Spleen (tissue), 11 donors: Measurements from ENCODE around the gene RFX4. TPM values are rescaled to one million over a fixed set of nuclear protein-coding genes. Genes with fewer than 3 reads are reported as not detected.
A peak's percentile ranks its signal among the peaks of the same experiment; 100 is the strongest.

Experiments used
- DNase-seq: peaks from one replicate; pipeline ENCODE4 v3.0.0-alpha.2; 2020
- H3K27ac ChIP-seq, 8 donors: fragments of 200-600 bp; sonication (generic) in 7 of 8; 1 replicate in 4 of 8; 2 replicates in 4 of 8; pipeline versions ENCODE4 v1.5.0 to v1.8.0; 2016 to 2021; ENCODE audit warnings: inconsistent platforms in 4 of 8, mild to moderate bottlenecking in 4 of 8, moderate library complexity in 1 of 8
- H3K27me3 ChIP-seq, 7 donors: fragments of 200-600 bp; sonication (generic) in 6 of 7; replicated peaks in 1 of 7; 1 replicate in 4 of 7; 2 replicates in 3 of 7; pipeline versions ENCODE4 v1.5.0 to v1.8.0; 2016 to 2021; ENCODE audit warnings: inconsistent platforms in 3 of 7, mild to moderate bottlenecking in 1 of 7
- H3K36me3 ChIP-seq, 6 donors: fragments of 200-600 bp; sonication (generic) in 5 of 6; 1 replicate in 4 of 6; 2 replicates in 2 of 6; pipeline versions ENCODE4 v1.5.0 to v1.8.0; 2016 to 2021; ENCODE audit warnings: inconsistent platforms in 2 of 6
- H3K4me1 ChIP-seq, 6 donors: fragments of 200-600 bp; sonication (generic) in 5 of 6; 1 replicate in 3 of 6; 2 replicates in 3 of 6; pipeline versions ENCODE4 v1.5.0 to v1.8.0; 2016 to 2021; ENCODE audit warnings: inconsistent platforms in 3 of 6
- H3K4me3 ChIP-seq, 8 donors: fragments of 200-600 bp; sonication (generic) in 7 of 8; 1 replicate in 4 of 8; 2 replicates in 4 of 8; pipeline versions ENCODE4 v1.5.0 to v1.8.0; 2016 to 2021; ENCODE audit warnings: inconsistent platforms in 4 of 8, mild to moderate bottlenecking in 4 of 8, moderate library complexity in 2 of 8
- H3K9me3 ChIP-seq, 8 donors: fragments of 200-600 bp; sonication (generic) in 7 of 8; 1 replicate in 4 of 8; 2 replicates in 4 of 8; pipeline versions ENCODE4 v1.5.0 to v1.8.0; 2016 to 2021; ENCODE audit warnings: inconsistent platforms in 4 of 8
- POLR2A ChIP-seq, 3 donors: fragments of 450-650 bp; IDR thresholded peaks; one replicate each; pipeline ENCODE4 v1.5.1; 2017; ENCODE audit warnings: antibody characterized with exemption in 3 of 3, mild to moderate bottlenecking in 1 of 3
- POLR2AphosphoS5 ChIP-seq, 3 donors: sonication (generic); formaldehyde crosslinking; IDR thresholded peaks; one replicate each; pipeline ENCODE4 v1.5.1; 2017; ENCODE audit warnings: antibody characterized with exemption in 3 of 3
- WGBS, 5 donors: extraction: QIAGEN DNeasy Blood & Tissue Kit in 3 of 5; methylation state at CpG; one replicate each; pipeline versions ENCODE4 v1.1.5 to v1.1.7; 2013 to 2018; 5-methylcytosine and 5-hydroxymethylcytosine counted together
- intact Hi-C: fragments of 100-400 bp; cut with DNase I; formaldehyde crosslinking; loops from one replicate; pipeline ENCODE4 v1.15.0; 2023; ENCODE audit warnings: low total_unique reads
- polyA plus RNA-seq, 3 donors: library from polyadenylated mRNA; stranded (reverse); fragments of 200-250 nt; gene quantifications; one replicate each; pipeline ENCODE4 v1.2.1, GENCODE V29; 2013
- total RNA-seq, 7 donors: library from RNA; depleted of rRNA in 3 of 7; stranded (reverse); fragments of >200 nt in 3 of 7; fragmentation: NEBNext Ultra II Directional in 4 of 7; extraction: Animal tissue kit (Norgen Biotek cat#: 25700) in 4 of 7; gene quantifications; one replicate each; pipeline versions ENCODE4 v1.1.0 to v1.2.1, GENCODE V29; 2016 to 2021
- TF ChIP-seq, protein P1 (sequence below), 11 experiments: fragments of 200-600 bp in 7 of 11; fragments of 450-650 bp in 4 of 11; sonication (generic) in 4 of 11; IDR thresholded peaks in 8 of 11; conservative IDR thresholded peaks in 3 of 11; 1 replicate in 7 of 11; 2 replicates in 4 of 11; pipeline versions ENCODE4 v1.4.0 to v1.8.0; 2016 to 2021; ENCODE audit warnings: antibody characterized with exemption in 11 of 11, inconsistent platforms in 4 of 11, mild to moderate bottlenecking in 1 of 11
- donor health status: healthy with polysubstance abuse.
- donor health status: DM: no; HTN: no; CAD: no; lungs with moderate emphysema.
- donor health status: DM: no; HTN: no; CAD: no.
- donor health status: Bipolar disorder and iron deficiency.
- donor health status: healthy.
- donor health status: DM: no; HTN: no; CAD: no.
- donor health status: DM: yes; HTN: yes; CAD: no.

RFX4 gene
- total and polyA plus RNA-seq, 10 donors: not detected

DNA sequence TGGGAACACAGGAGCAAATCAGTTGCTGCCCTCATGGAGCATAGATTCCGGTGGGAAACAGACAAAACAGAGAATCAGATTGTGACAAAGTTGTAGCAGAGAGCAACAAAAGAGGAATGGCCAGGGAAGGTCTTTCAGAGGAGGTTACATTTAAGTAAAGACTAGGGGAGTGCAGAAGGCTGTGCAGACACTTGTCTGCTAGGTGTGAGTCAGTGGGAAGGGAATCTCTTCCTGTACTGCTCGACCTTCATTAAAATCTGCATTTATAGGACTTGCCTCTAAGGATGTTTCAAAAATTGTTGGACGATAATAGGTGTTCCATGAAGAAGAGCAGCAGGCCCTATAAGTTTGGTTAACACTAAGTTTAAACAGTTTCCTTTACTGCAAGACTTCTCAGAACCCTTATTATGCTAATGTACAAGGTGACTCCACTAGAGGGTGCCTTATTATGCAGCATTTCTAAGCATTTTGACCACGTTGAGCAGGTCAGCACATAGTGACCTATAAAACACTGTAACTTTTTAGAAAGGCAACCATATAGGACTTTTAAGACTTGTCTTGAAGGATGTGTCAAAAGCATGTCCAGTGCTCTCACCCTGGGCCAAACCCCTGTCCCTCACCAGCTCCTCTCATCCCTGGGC is 99.9 kb downstream of the RFX4 start:
- Histone ChIP-seq H3K36me3 (no peaks in the 10 kb centered on the region), H3K27ac (no peak overlapping the region), H3K9me3 (no peaks in the 10 kb centered on the region), H3K4me1 (no peaks in the 10 kb centered on the region), H3K27me3 (peaks cover 0 to 7% (median 0%) of the 10 kb centered on the region in 7 donors), H3K4me3 (no peak overlapping the region)
- no peak for DNase-seq
- 58 to 70% (median 61%) methylated on average over 4 of the region's 4 CpGs for WGBS, 5 donors
- intact Hi-C loops: no loop called here
- TF ChIP-seq, protein P1, sequence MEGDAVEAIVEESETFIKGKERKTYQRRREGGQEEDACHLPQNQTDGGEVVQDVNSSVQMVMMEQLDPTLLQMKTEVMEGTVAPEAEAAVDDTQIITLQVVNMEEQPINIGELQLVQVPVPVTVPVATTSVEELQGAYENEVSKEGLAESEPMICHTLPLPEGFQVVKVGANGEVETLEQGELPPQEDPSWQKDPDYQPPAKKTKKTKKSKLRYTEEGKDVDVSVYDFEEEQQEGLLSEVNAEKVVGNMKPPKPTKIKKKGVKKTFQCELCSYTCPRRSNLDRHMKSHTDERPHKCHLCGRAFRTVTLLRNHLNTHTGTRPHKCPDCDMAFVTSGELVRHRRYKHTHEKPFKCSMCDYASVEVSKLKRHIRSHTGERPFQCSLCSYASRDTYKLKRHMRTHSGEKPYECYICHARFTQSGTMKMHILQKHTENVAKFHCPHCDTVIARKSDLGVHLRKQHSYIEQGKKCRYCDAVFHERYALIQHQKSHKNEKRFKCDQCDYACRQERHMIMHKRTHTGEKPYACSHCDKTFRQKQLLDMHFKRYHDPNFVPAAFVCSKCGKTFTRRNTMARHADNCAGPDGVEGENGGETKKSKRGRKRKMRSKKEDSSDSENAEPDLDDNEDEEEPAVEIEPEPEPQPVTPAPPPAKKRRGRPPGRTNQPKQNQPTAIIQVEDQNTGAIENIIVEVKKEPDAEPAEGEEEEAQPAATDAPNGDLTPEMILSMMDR (IDR thresholded peaks at IDR 0.05 in 8 of 11, conservative IDR thresholded peaks at IDR 0.05 in 3 of 11): peak in 1 of 11 experiments; percentile 7
- TF ChIP-seq POLR2AphosphoS5 (IDR thresholded peaks at IDR 0.05) (no peak), POLR2A (IDR thresholded peaks at IDR 0.05) (no peak)

DNA sequence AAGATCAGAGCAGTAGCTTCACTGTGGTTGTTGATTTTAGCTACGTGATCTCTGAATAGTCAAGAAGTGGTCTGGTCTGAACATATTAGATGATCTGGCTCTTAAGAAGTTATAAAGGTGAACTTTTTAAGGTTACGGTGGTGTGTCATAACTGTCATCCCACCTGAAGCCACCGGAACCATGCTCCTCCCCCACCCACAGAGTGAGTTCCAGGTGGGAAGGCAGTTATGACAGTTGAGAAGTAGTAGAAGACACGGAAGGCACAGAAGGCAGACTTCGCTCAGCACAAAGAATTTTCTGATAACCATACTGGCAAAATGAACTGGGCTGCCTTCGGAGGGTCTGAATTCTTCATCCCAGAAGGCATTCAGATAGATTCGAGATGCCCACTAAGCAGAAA is 101.7 kb downstream of the RFX4 start:
- H3K27ac ChIP-seq: no peak overlapping the region
- no peak for TF ChIP-seq POLR2A (IDR thresholded peaks at IDR 0.05)

DNA sequence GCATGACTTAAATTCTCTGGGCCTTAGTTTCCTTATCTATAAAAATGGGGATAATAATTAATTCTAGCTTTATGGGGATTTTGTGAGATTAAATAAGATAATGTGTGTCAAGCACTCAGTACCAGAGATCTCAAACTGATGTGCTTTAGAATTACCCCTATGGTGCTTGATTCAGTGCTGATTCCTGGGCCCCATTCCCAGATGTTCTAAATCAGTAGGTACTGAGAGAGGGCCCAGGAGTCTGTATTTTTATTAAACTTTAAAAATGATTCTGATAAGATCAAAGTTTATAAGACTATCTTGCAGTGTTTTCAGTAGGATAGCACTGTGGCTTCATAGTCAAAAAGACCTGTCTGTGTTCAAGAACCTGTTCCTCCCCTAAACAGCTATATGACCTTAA is 102.6 kb downstream of the RFX4 start:
- Histone ChIP-seq H3K36me3 (no peaks in the 10 kb centered on the region), H3K4me1 (no peaks in the 10 kb centered on the region), H3K27me3 (peaks cover 0 to 4% (median 0%) of the 10 kb centered on the region in 7 donors), H3K4me3 (no peak overlapping the region), H3K27ac (no peak overlapping the region), H3K9me3 (no peaks in the 10 kb centered on the region)
- intact Hi-C loops: no loop called here
- DNase-seq: no peak
- TF ChIP-seq, protein P1 (IDR thresholded peaks at IDR 0.05 in 8 of 11, conservative IDR thresholded peaks at IDR 0.05 in 3 of 11): no peak
- TF ChIP-seq POLR2A (IDR thresholded peaks at IDR 0.05) (no peak), POLR2AphosphoS5 (IDR thresholded peaks at IDR 0.05) (no peak)

More for the DNA sequence above, 101.7 kb downstream of the RFX4 start:
- no peak for DNase-seq
- Histone ChIP-seq H3K9me3 (no peaks in the 10 kb centered on the region), H3K36me3 (no peaks in the 10 kb centered on the region), H3K4me3 (no peak overlapping the region), H3K4me1 (no peaks in the 10 kb centered on the region), H3K27me3 (peaks cover 0 to 7% (median 0%) of the 10 kb centered on the region in 7 donors)
- intact Hi-C loops: no loop called here
- WGBS, 5 donors: 79 to 92% (median 81%) methylated on average over 7 of the region's 7 CpGs

DNA sequence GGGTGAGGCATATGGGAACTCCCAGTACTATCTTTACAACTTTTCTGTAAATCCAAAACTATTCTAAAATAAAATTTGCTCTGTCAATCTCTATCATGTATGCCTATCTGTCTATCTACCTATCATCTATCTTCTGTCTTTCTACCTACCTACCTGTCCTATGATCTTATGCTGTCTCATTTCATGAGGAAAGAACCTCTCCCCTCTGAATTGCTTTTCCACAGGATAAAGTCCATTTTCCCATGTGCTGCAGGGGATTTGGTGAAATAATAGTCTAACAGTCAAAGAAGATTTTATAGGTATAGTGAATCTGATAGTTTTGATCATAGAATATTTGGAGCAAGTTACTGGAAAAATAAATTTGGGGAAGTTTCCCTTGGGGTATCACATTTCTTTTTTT is 104.9 kb downstream of the RFX4 start:
- Histone ChIP-seq H3K36me3 (no peaks in the 10 kb centered on the region), H3K9me3 (no peaks in the 10 kb centered on the region), H3K27me3 (no peaks in the 10 kb centered on the region), H3K4me1 (no peaks in the 10 kb centered on the region), H3K27ac (no peak overlapping the region), H3K4me3 (no peak overlapping the region)
- no peak for DNase-seq
- intact Hi-C loops: no loop called here
- TF ChIP-seq POLR2A (IDR thresholded peaks at IDR 0.05) (no peak), POLR2AphosphoS5 (IDR thresholded peaks at IDR 0.05) (no peak)
- TF ChIP-seq, protein P1 (IDR thresholded peaks at IDR 0.05 in 8 of 11, conservative IDR thresholded peaks at IDR 0.05 in 3 of 11): no peak
